Astrocyte (in vitro differentiated cells and primary cell): Measurements from ENCODE around the gene CDRT4.

ENCODE experiments used
- CTCF ChIP-seq: IDR thresholded peaks from 2 replicates; pipeline ENCODE4 v1.5.1; 2011; ENCODE audit warnings: low read depth, mild to moderate bottlenecking, inconsistent platforms, low read length, moderate library complexity; ENCODE audit not compliant: insufficient read depth
- EZH2 ChIP-seq: IDR thresholded peaks from 2 replicates; pipeline ENCODE4 v1.6.1; 2012; ENCODE audit warnings: mild to moderate bottlenecking, low read length, inconsistent platforms; ENCODE audit not compliant: insufficient read depth

GRCh38 chr17:15479703-15480102 is 12.3 kb upstream of the CDRT4 start:
- TF ChIP-seq CTCF: no peak
- TF ChIP-seq EZH2: no peak
